Kidney capillary endothelial cell (primary cell): ENCODE results near the gene RHOT2.

Experiments used
- DNase-seq: peaks from one replicate; pipeline ENCODE4 v3.0.0-alpha.2; 2018; ENCODE audit warnings: low spot score

The RHOT2 gene

DNA sequence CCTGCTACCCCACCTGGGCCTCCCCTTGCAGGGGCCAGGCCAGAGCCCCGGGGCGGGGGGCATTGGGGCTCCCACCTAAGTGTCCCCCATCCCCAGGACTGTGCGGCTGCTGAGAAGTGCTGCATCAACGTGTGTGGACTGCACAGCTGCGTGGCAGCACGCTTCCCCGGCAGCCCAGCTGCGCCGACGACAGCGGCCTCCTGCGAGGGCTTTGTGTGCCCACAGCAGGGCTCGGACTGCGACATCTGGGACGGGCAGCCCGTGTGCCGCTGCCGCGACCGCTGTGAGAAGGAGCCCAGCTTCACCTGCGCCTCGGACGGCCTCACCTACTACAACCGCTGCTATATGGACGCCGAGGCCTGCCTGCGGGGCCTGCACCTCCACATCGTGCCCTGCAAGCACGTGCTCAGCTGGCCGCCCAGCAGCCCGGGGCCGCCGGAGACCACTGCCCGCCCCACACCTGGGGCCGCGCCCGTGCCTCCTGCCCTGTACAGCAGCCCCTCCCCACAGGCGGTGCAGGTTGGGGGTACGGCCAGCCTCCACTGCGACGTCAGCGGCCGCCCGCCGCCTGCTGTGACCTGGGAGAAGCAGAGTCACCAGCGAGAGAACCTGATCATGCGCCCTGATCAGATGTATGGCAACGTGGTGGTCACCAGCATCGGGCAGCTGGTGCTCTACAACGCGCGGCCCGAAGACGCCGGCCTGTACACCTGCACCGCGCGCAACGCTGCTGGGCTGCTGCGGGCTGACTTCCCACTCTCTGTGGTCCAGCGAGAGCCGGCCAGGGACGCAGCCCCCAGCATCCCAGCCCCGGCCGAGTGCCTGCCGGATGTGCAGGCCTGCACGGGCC, 35.2 kb upstream of the RHOT2 start:
- DNase-seq: no peak

DNA sequence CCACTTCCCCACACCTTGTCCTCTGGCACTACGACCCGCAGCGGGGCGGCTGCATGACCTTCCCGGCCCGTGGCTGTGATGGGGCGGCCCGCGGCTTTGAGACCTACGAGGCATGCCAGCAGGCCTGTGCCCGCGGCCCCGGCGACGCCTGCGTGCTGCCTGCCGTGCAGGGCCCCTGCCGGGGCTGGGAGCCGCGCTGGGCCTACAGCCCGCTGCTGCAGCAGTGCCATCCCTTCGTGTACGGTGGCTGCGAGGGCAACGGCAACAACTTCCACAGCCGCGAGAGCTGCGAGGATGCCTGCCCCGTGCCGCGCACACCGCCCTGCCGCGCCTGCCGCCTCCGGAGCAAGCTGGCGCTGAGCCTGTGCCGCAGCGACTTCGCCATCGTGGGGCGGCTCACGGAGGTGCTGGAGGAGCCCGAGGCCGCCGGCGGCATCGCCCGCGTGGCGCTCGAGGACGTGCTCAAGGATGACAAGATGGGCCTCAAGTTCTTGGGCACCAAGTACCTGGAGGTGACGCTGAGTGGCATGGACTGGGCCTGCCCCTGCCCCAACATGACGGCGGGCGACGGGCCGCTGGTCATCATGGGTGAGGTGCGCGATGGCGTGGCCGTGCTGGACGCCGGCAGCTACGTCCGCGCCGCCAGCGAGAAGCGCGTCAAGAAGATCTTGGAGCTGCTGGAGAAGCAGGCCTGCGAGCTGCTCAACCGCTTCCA, 34.4 kb upstream of the RHOT2 start:
- DNase-seq: no peak

DNA sequence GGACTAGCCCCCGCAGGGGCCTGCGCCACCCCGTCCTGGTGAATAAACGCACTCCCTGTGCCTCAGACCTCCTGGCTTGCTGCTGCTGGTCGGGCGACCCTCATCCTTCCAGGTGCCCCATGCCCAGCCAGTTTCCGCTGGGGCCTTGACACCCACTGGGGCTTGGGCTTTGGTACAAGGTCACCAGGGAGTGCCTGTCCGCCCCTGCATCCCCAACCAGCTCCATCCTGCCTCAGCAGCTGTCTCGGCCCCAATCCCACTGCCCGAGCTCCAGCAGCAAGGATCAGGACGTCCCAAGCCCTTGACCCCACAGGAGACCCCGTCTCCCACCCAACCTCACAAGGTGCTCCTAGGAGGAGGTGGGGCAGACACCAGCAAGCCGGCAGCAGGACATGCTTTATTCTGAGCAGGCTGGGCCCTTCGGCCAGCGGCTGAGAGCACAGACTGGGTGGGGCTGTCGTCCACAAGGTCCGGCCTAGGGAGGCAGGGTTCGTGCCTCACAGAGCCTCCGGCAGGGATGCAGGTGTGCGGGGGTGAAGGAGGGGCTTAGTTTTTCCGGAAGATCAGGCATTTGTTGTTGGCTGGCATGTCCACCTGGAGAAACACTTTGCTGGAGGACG, 33.8 kb upstream of the RHOT2 start:
- DNase-seq: no peak

DNA sequence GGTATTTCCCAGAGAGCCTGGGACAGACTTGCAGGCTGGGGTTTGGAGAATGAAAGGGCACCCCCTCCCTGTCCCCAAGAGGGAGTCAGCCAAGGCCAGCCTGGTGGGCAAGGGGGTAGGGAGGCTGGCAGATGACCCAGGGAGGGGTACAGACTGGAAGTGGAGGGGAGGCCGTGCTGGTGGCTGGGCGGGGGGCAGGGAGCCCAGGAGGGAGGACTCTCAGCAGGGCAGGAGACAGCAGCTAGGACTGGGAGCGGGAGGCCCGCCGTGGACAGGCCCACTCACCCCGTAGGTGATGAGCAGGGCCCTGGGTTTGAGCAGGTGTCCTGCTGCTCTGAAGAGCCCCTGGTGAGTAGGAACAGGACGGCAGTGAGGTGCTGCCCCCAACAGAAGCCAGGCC, 32.9 kb upstream of the RHOT2 start:
- DNase-seq: no peak

DNA sequence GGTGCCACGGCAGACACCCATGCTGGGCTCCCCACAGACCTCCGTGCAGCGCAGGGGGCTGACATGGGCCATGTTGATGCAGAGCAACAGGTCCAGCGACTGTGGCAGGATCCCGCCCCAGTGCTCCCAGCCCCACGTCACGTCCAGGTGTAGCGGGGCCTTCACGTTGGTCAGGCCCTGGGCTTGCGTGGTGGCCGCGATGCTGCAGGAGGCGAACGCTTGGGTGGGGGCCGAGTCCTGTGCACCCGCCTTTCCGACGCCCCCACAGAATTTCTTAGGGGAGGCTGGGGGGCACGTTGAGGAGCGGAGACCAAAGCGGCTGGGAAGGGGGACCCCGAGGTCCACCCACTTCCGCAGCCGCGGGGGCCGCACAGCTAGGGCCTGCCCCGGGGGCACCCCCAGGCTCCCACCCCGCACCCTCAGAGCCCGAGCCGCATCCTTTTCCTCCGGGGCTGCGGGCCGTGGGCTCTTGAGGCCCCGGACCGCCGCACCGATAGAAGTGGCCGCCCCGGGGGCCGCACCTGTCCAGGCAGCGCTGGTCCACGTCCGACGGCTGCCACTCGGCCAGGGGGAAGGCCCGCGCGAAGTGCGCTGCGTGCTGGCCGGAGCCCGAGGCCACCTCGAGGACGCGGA, 32.2 kb upstream of the RHOT2 start:
- DNase-seq: no peak

DNA sequence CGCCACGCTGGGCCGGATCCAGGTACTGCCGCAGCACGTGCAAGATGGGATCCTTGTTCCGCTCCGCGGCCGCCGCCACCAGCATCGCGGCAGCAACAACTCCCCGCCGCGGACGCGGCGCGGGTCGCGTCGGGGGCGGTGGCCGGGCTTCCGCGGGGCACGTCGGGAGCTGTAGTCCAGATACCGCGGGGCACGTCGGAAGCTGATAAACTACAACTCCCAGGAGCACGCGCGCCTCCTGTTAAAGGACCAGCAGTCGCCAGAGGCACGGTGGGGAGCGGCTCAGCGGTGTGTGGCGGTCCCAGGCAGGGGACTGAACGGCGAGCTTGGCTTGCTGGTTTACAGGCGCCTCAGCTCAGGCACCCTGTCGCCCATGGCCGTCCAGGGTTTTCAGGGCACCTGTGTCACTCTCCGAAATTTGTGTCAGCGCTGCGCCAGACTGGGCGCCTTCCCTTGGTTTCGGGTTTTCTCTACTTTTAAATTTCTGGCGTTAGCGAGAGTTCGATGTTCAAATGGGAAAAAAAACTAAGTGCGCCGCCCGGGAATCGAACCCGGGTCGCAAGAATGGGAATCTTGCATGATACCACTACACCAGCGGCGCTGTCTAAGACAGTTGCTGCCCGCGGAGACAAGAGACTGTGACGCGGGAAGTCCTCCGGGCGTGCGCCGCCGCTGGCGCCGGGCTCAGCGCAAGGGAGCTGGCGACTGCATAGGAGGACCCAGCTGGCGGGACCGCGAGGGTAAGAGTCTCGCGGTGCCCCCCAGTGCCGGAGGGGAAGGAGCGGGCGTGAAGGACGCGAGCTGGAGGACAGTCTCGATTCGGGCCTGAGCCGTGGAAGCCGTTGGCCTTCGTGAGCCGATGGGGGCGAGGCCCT, 31.5 kb upstream of the RHOT2 start, which contains the start of gene METTL26:
Gene METTL26 (minus strand): TSS at position 100 of the 875 bp plus-strand sequence. CDS start 15 bp downstream, at position 85.
- peak; percentile 84 for DNase-seq

DNA sequence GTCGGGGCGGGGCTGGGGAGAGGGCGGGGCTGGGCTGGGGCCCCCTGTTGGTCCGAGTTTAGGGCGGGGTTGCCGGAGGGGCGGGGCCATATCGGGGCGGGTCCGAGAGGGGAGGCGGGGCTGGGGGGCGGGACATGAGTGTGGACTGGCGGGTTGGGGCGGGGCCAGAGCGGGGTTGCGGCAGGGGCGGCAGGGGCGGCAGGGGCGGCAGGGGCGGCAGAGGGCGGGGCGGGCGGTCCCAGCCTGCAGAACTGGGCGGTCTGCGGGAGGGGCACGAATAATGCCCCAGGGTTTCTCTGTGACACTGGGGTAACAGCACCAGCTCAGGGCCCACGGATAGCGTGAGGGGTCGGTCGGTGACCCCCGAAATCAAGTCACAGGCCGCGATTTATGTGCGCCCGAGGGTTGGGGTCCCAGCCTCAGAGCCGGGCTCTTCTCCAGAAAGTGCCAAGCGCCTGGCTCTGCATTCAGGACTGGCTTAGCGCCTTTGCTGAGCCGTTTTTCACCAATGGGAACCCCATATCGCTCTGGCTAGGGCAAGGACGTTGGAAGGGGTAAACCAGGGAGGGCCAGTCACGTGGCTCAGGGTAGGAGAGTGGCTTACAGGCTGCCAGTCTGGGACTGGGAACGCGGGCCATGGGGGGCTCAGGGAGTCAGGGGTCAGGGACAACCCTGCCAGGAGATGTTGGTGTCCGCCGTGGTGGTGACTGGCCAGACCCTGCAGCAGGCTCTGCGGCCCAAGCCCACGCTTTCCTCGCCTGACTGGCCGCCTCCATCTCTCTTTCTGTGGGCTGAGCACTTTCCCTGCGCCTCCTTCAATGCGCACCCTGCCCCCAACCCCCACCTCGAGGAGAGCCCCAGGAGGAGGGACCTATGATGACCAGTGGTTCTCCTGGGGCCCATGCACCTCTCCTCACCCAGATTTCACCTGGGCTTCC, 30.6 kb upstream of the RHOT2 start:
- no peak for DNase-seq

DNA sequence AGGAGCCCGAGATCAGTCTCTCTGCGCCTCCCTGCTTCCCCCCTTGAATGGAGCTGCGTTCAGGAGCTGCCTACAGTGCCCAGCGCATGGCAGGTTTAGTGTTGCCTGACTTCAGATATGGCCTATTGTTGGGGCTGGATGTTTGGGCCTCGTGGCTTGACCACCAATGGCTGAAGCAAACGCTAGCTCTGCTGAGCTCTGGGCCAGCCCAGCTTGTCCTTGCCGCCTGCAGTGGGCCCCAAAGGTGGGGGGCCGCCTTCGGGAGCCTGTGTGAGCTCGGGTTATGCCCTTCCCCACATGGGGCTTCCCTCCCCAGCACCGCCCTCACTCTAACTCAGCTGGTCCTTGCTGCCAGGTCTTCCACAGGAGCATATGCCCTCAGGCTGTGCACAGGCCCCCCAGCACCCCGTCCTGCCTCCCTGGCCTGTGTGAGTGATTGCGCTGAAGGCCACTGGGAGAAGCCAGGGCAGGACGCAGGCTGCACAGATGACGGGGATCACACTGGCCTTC, 29.8 kb upstream of the RHOT2 start:
- no peak for DNase-seq

DNA sequence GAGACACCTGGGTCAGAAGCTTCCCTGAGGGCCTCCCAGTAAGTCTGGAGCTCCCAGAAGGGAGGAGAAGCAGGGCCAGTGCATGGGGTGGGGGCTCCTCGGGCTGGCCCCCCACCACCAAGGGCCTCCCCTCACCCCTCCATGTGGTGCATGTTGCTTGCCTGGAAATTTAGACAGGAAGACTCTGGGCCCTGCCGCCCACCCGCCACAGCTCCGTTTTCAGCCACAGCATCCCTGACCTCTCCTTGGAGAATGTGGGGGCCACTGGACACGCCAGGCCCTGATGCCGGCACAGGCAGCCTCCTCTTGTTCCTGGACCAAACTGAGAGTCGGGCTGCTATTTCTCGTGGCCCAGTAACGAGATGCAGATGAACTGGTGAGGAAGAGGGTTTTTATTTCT, 29.1 kb upstream of the RHOT2 start:
- no peak for DNase-seq

DNA sequence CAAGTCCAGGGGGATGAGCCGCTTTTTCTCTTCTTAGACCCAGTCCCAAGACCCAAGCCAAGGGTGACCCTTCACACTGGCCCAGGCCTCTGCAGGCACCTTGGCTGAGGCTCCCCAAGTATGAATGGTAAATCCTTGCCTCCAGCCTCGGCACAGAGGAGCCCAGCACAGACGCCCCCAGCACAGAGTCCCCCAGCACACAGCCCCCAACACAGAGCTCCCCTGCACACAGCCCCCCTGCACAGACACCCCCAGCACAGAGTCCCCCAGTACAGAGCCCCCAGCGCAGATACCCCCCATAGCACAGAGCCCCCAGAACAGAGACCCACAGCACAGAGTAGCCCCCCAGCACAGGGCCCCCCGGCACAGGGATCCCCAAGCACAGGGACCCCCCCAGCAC, 27.3 kb upstream of the RHOT2 start:
- DNase-seq: no peak

DNA sequence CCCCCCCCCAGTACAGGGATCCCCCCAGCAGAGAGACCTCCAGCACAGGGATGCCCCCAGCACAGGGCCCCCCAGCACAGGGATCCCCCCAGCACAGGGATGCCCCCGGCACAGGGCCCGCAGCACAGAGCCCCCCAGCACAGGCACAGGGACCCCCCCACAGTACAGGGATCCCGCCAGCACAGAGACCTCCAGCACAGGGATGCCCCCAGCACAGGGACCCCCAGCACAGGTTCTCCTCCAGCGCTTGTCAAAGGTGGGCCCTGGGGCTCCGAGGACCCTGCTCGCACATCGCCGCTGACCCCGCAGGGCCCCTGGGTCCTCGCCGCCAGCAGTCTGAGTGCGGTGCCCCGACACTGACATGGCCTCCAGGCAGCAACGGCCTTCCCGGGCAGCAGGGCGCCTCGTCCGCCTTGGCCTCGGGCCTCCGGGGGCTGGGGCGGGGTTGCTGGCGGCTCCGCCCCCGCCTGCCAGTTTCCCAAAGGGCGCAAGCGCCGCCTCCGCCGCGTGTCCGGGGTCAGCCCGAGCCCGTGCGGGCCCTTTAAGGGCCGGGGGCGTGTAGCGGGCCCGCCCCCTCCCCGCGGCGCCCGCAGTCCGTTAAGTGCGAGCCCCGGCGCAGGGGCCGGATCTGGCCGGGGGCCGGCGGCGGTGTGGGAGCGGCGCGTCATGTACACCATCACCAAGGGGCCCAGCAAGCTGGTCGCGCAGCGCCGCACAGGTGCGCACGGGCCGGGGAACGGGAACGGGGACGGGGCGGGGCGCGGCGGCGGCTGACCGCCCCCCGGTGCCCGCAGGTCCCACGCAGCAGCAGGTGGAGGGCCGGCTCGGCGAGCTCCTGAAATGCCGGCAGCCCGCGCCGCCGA, 26.4 kb upstream of the RHOT2 start, which contains the start of gene MCRIP2:
Gene MCRIP2 (plus strand): TSS at position 503 of the 863 bp plus-strand sequence. CDS start 164 bp downstream, at position 667.
- DNase-seq: peak; percentile 37

DNA sequence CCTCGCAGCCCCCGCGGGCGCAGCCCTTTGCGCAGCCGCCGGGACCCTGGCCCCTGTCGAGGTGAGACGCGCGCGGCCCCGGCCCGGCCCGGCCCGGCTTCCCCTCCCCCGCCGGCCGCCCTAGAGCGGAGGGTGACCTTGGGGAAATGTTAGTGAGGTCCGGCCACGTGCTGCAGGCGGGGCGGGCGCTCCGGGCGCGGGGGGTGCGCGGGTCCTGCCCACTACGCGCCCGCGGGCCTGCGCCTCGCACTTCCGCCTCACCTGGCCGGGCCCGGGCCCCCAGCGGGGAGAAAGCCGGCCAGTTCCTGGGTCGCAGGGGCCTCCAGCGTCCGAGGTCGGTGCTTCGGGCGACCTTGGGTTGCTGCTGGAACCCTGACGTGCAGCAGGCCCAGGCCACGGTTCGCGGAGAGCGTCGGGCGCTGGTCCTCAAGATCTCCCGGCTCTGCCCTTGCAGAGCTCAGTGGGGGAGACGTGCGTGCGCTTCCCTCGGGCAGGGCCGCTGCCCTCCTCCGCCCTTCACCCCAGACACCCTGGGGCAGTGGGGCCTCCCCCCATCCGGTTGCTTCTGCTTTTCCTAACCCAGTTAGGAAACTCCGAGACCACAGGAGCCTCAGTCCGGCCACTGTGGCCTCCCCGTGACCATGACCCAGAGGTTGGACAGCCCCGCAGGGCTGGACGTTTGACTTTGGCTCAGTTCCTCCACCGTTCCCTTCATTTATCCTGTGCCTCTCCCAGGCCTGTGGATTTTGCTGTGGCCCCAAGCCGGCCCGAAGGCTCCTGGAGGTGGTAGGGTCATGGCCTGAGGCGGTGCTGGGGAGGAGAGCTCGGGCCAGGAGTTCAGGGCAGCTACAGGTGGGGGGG, 25.5 kb upstream of the RHOT2 start:
- DNase-seq: no peak

DNA sequence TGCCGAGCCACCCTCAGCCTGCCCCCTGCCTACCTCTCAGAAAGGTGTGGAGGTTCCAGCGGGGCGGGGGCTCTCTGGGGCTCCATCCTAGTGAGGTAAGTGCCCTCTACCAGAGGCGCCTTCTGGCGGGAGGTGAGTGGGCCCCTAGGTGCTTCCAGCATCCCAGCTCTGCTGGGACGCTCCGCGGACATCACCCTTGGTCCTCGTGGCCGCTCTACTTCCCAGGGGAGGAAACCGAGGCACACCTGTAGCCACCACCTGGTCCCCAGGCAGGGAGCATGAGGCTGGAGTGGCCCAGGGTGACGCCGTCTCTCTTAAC, 24.9 kb upstream of the RHOT2 start:
- DNase-seq: no peak

DNA sequence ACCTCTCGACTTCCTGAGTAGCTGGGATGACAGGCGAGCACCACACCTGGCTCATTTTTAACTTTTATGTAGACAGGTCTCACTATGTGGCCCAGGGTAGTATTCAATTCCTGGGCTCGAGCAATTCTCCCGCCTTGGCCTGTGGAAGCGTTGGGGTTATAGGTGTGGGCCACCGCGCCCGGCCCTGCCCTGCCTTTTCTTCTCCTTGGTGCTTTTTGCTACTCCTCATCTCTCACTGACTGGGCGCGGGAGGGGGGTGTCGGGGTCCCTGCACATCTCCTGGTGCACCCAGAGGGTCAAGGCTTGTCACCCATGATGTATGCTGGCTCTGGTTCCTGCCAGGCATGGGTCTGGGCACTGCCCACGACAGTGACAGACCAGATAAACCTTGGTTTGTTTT, 23.4 kb upstream of the RHOT2 start:
- no peak for DNase-seq

DNA sequence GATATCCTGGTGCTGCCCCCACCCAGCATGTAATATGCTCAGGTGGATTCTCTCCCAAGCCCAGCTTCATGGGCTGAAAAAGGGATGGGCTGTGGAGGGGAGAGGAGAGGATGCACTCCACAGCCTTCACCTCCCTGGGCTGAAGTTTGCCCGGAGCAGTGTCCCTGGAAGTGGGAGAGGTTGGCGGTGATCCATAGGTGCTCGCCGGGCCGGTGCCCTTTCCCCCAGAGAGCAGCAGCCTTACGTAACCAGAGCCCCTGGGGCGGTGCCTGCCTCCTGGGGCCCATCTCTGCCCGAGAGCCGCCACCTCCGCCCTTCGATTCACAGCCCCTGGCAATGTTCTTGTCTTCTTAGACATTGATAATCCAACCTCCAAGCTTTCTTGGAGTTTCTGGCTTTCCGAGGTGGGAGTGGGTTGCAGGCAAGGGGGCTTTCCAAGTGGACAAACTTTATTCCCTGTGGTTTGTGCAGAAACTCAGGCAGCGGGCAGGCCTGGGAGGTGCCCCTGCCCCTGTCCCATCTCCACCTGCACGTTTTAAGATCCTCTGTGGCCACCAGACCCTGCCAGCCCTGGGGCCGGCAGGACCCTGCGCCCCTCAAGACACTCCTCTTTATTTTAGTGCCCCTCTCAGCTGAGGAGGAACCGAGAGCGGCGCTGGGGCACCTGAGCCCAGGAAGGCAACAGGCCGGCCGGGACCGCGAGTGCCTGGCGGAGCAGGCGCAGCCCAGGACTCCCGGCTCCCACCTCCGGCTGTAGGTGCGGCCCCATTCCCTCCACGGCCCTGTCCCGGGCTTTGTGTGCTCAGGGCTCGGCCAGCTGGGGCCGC, 21.9 kb upstream of the RHOT2 start:
- DNase-seq: no peak

DNA sequence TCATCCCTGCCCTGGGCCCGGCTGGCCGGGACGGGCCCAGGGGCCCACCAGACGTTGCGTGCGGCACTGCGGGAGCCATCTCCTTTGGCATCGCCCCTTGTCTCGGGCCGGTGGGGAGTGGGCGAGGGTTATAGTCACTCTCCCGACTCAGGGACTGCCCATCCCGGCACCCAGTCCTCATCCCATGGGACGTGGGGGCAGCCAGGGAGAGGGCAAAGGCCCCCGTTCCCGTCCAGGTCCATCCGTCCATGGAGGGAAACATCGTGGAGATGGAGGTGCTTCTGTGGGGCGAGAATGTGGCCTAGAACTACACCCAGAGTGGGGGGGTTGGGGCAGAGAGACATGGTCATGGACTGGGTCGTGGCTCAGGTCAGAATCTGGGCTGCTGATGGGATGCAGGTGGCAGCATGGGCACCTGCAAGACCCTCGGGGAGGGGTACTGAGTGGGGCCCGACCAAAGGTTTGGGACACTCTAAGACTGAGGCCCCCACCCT, 21.2 kb upstream of the RHOT2 start:
- DNase-seq: no peak
